NOMO-1 treated with DMSO at 0.1 percent for 48 hours (cell line): ENCODE measurements around the gene MBNL1.

Source experiments
- DNase-seq: peaks from one replicate; lab custom pipeline; 2025; ENCODE audit not compliant: unreplicated experiment; lab: John Stamatoyannopoulos, UW

MBNL1 gene

GRCh38 chr3:152271501-152272236 is 2.9 kb downstream of the MBNL1 start:
- DNase-seq: no peak

DNA sequence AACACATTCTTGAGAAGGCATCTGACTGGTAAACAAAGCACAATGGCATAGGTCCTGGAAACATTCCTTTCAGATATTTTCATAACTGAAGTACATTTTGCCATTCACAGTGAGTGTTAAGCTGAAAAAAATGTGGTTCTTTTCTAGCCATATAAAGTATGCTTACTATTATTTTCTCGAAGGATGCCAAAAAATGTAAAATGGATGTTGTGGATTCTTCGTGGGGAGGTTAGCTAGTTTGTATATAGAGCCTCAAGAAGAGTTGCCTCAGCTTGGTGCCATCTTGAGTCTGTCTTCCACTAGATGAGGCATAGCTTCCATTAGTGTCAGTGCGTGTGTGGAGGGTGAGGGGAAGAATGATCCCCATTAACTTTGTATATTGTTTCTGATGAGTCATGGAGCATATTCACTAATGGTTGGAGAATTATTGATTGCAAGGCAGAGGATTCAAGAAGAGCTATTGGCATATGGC is 4.1 kb downstream of the MBNL1 start:
- DNase-seq: peak; percentile 81

GRCh38 chr3:152276681-152277080 is 8.0 kb downstream of the MBNL1 start:
- no peak for DNase-seq

- DNase-seq: no peak
Observed at GRCh38 chr3:152277198-152277597, 8.5 kb downstream of the MBNL1 start.

- no peak for DNase-seq
Observed at GRCh38 chr3:152278756-152279427, 10.2 kb downstream of the MBNL1 start.

GRCh38 chr3:152279479-152279878 is 10.8 kb downstream of the MBNL1 start:
- DNase-seq: no peak

GRCh38 chr3:152280539-152280938 is 11.8 kb downstream of the MBNL1 start:
- no peak for DNase-seq

- no peak for DNase-seq
Observed at GRCh38 chr3:152281133-152281713, 12.5 kb downstream of the MBNL1 start.

- no peak for DNase-seq
Observed at GRCh38 chr3:152282813-152283212, 14.1 kb downstream of the MBNL1 start.

- DNase-seq: no peak
Observed at GRCh38 chr3:152283492-152284381, 15.0 kb downstream of the MBNL1 start.

DNA sequence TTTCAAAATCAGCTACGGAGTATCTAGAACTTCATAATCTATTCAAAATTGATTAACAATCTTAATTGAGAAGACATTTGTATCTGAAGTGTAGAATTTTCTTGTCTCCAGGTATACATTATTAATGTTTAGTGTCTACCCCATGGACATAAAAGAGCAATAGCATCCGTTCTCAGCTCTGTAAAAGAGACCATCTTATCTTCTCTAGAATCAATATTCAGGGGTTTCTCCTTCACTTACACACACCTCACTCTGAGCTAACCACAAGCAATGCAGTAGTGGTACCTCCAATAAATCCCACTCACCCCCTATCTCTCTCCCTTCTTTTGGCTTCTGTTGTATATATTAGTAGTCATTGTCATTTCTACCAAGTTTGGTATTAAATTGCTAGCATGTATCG is 16.2 kb downstream of the MBNL1 start:
- no peak for DNase-seq

- no peak for DNase-seq
Observed at GRCh38 chr3:152285509-152285908, 16.8 kb downstream of the MBNL1 start.

DNA sequence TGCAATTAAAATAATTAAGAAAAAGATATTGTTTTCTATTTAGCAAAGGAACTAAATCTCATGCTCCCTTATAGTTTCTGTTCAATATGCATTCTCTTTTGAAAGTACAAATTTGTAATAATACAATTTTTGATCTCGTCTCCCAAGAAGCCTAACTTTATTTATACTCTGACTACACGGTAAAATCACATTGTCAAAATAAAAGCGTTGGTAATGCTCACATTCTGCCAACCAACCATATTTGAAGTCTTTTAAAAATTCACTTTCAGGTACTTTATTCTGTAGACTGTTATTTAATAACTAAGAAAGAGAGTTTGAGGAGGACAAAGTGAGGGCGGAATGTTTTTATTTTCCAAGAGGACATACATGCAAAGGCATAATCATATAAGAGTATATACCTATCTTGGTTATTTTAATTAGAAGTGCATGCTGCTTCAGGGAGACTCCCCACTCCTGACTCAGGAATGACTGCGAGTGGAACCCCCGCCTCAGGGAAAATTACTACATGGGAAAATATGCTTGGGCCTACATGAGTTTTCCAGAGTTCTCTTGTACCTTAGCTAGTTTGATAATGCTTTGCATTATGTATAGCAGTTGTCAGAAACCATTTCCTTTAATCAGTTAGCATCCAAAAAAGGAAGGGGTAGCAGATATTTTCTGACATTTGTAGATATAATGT is 19.3 kb downstream of the MBNL1 start:
- no peak for DNase-seq

- DNase-seq: no peak
Observed at GRCh38 chr3:152288681-152289080, 20.0 kb downstream of the MBNL1 start.

GRCh38 chr3:152289708-152290107 is 21.0 kb downstream of the MBNL1 start:
- DNase-seq: no peak

DNA sequence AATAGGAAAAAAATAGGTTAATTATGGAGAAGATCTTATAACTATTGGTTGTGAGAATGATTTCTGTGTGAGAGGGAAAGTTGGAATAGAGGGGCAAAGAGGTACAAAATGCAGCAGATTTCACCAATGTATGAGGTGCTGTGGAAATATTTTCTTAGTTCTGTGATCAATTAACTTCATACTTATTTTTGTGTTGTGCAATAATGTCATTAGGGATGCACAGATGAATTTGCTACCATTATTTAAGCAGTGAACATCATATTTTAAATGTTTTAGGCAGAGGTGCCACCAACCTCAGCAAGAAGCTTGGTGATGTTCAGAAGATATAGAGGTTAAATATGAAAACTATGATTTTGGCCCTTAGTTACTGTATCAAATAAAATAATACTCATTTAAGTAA is 21.6 kb downstream of the MBNL1 start:
- no peak for DNase-seq

GRCh38 chr3:152291238-152291637 is 22.5 kb downstream of the MBNL1 start:
- DNase-seq: no peak

DNA sequence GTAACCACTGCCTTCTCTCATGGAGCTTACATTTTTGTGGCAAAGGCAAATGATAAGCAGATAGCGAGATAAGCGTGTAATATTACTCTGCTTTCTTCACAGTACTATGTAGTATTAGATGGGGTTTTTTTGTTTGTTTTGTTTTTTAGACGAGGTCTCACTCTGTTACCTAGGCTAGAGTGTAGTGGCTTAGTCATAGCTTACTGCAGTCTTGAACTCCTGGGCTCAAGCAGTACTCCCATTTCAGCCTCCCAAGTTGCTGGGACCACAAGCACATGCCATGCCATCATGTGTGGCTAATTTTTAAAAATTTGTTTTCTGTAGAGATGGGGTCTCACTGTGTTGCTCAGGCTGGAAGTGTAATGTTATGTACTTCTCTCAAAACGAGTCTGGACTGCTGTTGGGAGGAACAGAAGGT is 22.9 kb downstream of the MBNL1 start:
- DNase-seq: no peak

- DNase-seq: no peak
Observed at GRCh38 chr3:152292366-152292765, 23.6 kb downstream of the MBNL1 start.

DNA sequence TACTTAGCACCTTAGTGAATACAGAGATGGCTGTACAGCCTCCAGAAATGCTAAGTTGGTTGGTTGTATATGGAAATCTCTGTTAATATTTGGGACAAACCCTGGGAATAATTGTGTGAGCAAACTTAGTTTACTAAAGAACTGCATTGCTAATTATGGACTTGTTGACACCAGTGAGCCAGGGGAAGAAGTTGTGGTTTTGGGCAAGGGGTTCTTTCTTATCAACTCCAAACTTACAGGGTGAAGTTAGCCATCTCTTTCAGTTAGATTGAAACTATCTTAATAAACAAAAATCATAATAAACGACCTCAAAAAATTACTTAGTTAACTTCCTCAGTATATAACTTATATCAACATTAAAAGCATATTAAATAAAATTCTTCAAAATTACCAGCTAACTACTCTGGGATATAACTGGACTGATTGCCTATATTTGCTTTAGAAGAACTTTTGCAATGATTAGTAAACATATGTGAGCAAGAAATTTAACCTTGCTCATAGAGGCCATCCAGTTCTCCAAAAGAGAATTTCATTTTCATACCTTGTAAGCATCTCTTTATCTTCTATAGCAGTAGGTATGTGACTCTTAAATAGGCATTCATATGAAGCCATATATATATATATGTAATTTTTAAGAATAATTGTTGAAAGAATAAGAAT is 24.7 kb downstream of the MBNL1 start:
- no peak for DNase-seq
